AG10803 (cell line): ENCODE data around the gene EIF5B.
"Not testable (repeated sequence)": the region's sequence is repeated elsewhere in the genome, so short reads cannot be mapped to it uniquely, and the experiment has no call there.

ENCODE experiments used
- DNase-seq: peaks from one replicate; pipeline ENCODE4 v3.0.0; 2010; ENCODE audit warnings: low read depth
- H3K4me3 ChIP-seq: 2 replicates; pipeline ENCODE4 v1.5.1; 2011; ENCODE audit warnings: mild to moderate bottlenecking, low read length, control low read depth
- CTCF ChIP-seq: conservative IDR thresholded peaks from 2 replicates; pipeline ENCODE4 v1.5.1; 2011; ENCODE audit warnings: mild to moderate bottlenecking, low read length, control low read depth, inconsistent platforms

Gene EIF5B

GRCh38 chr2:99335911-99336803 lies 1.0 kb upstream of the EIF5B start, which contains the start of gene TXNDC9:
TSS of gene TXNDC9 (minus strand) at chr2:99336333. CDS start at chr2:99333210, 3,123 bp downstream.
- H3K4me3 ChIP-seq: peak within 1 kb of the TSS; percentile 97
- no peak for TF ChIP-seq CTCF
- DNase-seq: peak; percentile 100

- peak overlapping the region; percentile 90 for H3K4me3 ChIP-seq
- TF ChIP-seq CTCF: no peak
- no peak for DNase-seq
These were observed 431 bp upstream of the EIF5B start for GRCh38 chr2:99336804-99337112.

- no peak for TF ChIP-seq CTCF
- DNase-seq: peak; percentile 9
- peak overlapping the region; percentile 90 for H3K4me3 ChIP-seq
These were observed 918 bp downstream of the EIF5B start for GRCh38 chr2:99338029-99338585.

GRCh38 chr2:99340669-99341236 lies 3.6 kb downstream of the EIF5B start:
- TF ChIP-seq CTCF: no peak
- no peak overlapping the region for H3K4me3 ChIP-seq
- DNase-seq: no peak

- TF ChIP-seq CTCF: no peak
- no peak overlapping the region for H3K4me3 ChIP-seq
- DNase-seq: no peak
These were observed 5.3 kb downstream of the EIF5B start for GRCh38 chr2:99342536-99342935.

GRCh38 chr2:99345446-99345845 lies 8.3 kb downstream of the EIF5B start:
- H3K4me3 ChIP-seq, DNase-seq: not testable (repeated sequence)

GRCh38 chr2:99346218-99346617 lies 9.0 kb downstream of the EIF5B start:
- no peak for TF ChIP-seq CTCF
- no peak overlapping the region for H3K4me3 ChIP-seq
- no peak for DNase-seq
